Neutrophil (primary cell): ENCODE data around the gene ST6GALNAC4.

Experiments
- H3K27ac ChIP-seq: fragments of 200-600 bp; sonication (generic); 2 replicates; pipeline ENCODE4 v1.5.1; 2016; ENCODE audit warnings: mild to moderate bottlenecking, moderate library complexity
- H3K27me3 ChIP-seq: fragments of 200-600 bp; sonication (generic); 2 replicates; pipeline ENCODE4 v1.6.0; 2016; ENCODE audit warnings: mild to moderate bottlenecking
- H3K36me3 ChIP-seq: fragments of 200-600 bp; sonication (generic); 2 replicates; pipeline ENCODE4 v1.5.1; 2017
- H3K4me1 ChIP-seq, 2 experiments: fragments of 200-600 bp in 1 of 2; sonication (generic) in 1 of 2; 1 replicate in 1 of 2; 2 replicates in 1 of 2; pipeline versions ENCODE4 v1.5.1 to v1.6.1; 2013 to 2016; ENCODE audit warnings: low read depth in 1 of 2, low read length in 1 of 2, mild to moderate bottlenecking in 1 of 2, moderate library complexity in 1 of 2; ENCODE audit not compliant: control insufficient read depth in 1 of 2, insufficient read depth in 1 of 2
- H3K4me3 ChIP-seq, 2 experiments: fragments of 200-600 bp in 1 of 2; sonication (generic) in 1 of 2; 1 replicate in 1 of 2; 2 replicates in 1 of 2; pipeline ENCODE4 v1.5.1; 2013 to 2016; ENCODE audit warnings: low read depth in 1 of 2, low read length in 1 of 2, mild to moderate bottlenecking in 1 of 2, moderate library complexity in 1 of 2
- H3K9me3 ChIP-seq: fragments of 200-600 bp; sonication (generic); 2 replicates; pipeline ENCODE4 v1.5.1; 2016
- CTCF ChIP-seq: fragments of 200-600 bp; sonication (generic); IDR thresholded peaks from 2 replicates; pipeline ENCODE4 v1.5.1; 2016; ENCODE audit warnings: antibody characterized with exemption

ST6GALNAC4 gene

GRCh38 chr9:127916720-127917581 is at the start of gene ST6GALNAC4:
Gene ST6GALNAC4, minus strand, starts transcription at chr9:127917041. Its CDS starts 622 bp downstream, at chr9:127916419.
- H3K4me1 ChIP-seq = peaks cover 51 to 54% of the 10 kb centered on the region in 2 experiments
- H3K9me3 ChIP-seq = no peaks in the 10 kb centered on the region
- H3K27ac ChIP-seq = peak within 1 kb of the TSS; percentile 43
- peak within 1 kb of the TSS; percentile 50 to 71 for H3K4me3 ChIP-seq
- TF ChIP-seq CTCF = peak; percentile 49
- no peaks in the 10 kb centered on the region for H3K36me3 ChIP-seq
- peaks cover 16% of the 10 kb centered on the region for H3K27me3 ChIP-seq

GRCh38 chr9:127965953-127966352 is 49.1 kb upstream of the ST6GALNAC4 start:
- no peak overlapping the region for H3K27ac ChIP-seq
- no peak overlapping the region for H3K4me3 ChIP-seq
- no peaks in the 10 kb centered on the region for H3K36me3 ChIP-seq
- peaks cover 7% of the 10 kb centered on the region for H3K27me3 ChIP-seq
- peaks cover 6 to 10% of the 10 kb centered on the region in 2 experiments for H3K4me1 ChIP-seq
- TF ChIP-seq CTCF = no peak
- no peaks in the 10 kb centered on the region for H3K9me3 ChIP-seq

GRCh38 chr9:127963359-127964064 is 46.7 kb upstream of the ST6GALNAC4 start:
- Histone ChIP-seq H3K4me1 (peaks cover 6% of the 10 kb centered on the region in 2 experiments), H3K27ac (no peak overlapping the region), H3K9me3 (no peaks in the 10 kb centered on the region), H3K4me3 (no peak overlapping the region), H3K36me3 (no peaks in the 10 kb centered on the region), H3K27me3 (peaks cover 7% of the 10 kb centered on the region)
- TF ChIP-seq CTCF = no peak

- Histone ChIP-seq H3K36me3 (no peaks in the 10 kb centered on the region), H3K27me3 (peaks cover 7% of the 10 kb centered on the region), H3K4me1 (peaks cover 6% of the 10 kb centered on the region in 2 experiments), H3K27ac (no peak overlapping the region), H3K9me3 (no peaks in the 10 kb centered on the region), H3K4me3 (no peak overlapping the region)
- TF ChIP-seq CTCF = no peak
Observed at GRCh38 chr9:127963041-127963358, 46.2 kb upstream of the ST6GALNAC4 start.

- H3K4me1 ChIP-seq = peaks cover 6% of the 10 kb centered on the region in 2 experiments
- no peak overlapping the region for H3K27ac ChIP-seq
- no peak overlapping the region for H3K4me3 ChIP-seq
- peaks cover 7% of the 10 kb centered on the region for H3K27me3 ChIP-seq
- H3K9me3 ChIP-seq = no peaks in the 10 kb centered on the region
- H3K36me3 ChIP-seq = no peaks in the 10 kb centered on the region
- no peak for TF ChIP-seq CTCF
Observed at GRCh38 chr9:127962278-127962677, 45.4 kb upstream of the ST6GALNAC4 start.
